Stomach (tissue), 9 donors: ENCODE results near the gene TAS2R42. TPM values are rescaled to one million over a fixed set of nuclear protein-coding genes. Genes with fewer than 3 reads are reported as not detected.

ENCODE experiments used
- DNase-seq, 2 donors: peaks; one replicate each; pipeline versions ENCODE4 v3.0.0 to v3.0.0-alpha.2; 2013 to 2019
- H3K27ac ChIP-seq, 5 donors: fragments of 200-600 bp in 4 of 5; sonication (generic) in 4 of 5; one replicate each; pipeline ENCODE4 v1.5.1; 2013 to 2019; ENCODE audit warnings: mild to moderate bottlenecking in 1 of 5, moderate library complexity in 1 of 5
- H3K27me3 ChIP-seq, 3 donors: fragments of 200-600 bp; sonication (generic); one replicate each; pipeline ENCODE4 v1.5.1; 2017 to 2019; ENCODE audit warnings: mixed run types in 1 of 3
- H3K36me3 ChIP-seq, 4 donors: fragments of 200-600 bp; sonication (generic); 1 replicate in 3 of 4; 2 replicates in 1 of 4; pipeline ENCODE4 v1.5.1; 2016 to 2019
- H3K4me1 ChIP-seq, 4 donors: fragments of 200-600 bp; sonication (generic); one replicate each; pipeline ENCODE4 v1.5.1; 2016 to 2019
- H3K4me3 ChIP-seq, 4 donors: fragments of 200-600 bp; sonication (generic) in 3 of 4; one replicate each; pipeline ENCODE4 v1.5.1; 2016 to 2019; ENCODE audit warnings: mild to moderate bottlenecking in 1 of 4
- H3K9me3 ChIP-seq, 4 donors: fragments of 200-600 bp; sonication (generic); one replicate each; pipeline ENCODE4 v1.5.1; 2016 to 2019
- EP300 ChIP-seq: sonication (generic); formaldehyde crosslinking; IDR thresholded peaks from one replicate; pipeline ENCODE4 v1.6.1; 2017; ENCODE audit warnings: antibody characterized with exemption
- POLR2A ChIP-seq, 4 donors: fragments of 450-650 bp; IDR thresholded peaks; one replicate each; pipeline ENCODE4 v1.6.1; 2016; ENCODE audit warnings: antibody characterized with exemption in 4 of 4, control low read depth in 2 of 4, mild to moderate bottlenecking in 1 of 4, moderate library complexity in 1 of 4
- POLR2AphosphoS5 ChIP-seq, 3 donors: sonication (generic); formaldehyde crosslinking; IDR thresholded peaks; one replicate each; pipeline ENCODE4 v1.6.1; 2016; ENCODE audit warnings: antibody characterized with exemption in 3 of 3
- WGBS, 5 donors: extraction: QIAGEN DNeasy Blood & Tissue Kit in 3 of 5; methylation state at CpG; one replicate each; pipeline versions ENCODE4 v1.1.5 to v1.1.7; 2013 to 2018; 5-methylcytosine and 5-hydroxymethylcytosine counted together
- intact Hi-C: fragments of 100-400 bp; cut with DNase I; formaldehyde crosslinking; loops from one replicate; pipeline ENCODE4 v1.15.1; 2023; ENCODE audit warnings: low total_unique reads
- polyA plus RNA-seq, 3 donors: library from polyadenylated mRNA; stranded (reverse); fragments of 200-250 nt; gene quantifications; one replicate each; pipeline ENCODE4 v1.2.3, GENCODE V29; 2013
- total RNA-seq, 5 donors: library from RNA; depleted of rRNA; stranded (reverse); fragments of >200 nt; gene quantifications; one replicate each; pipeline versions ENCODE4 v1.1.0 to v1.2.3, GENCODE V29; 2014 to 2016
- TF ChIP-seq, protein P1 (sequence below), 7 experiments: fragments of 450-650 bp in 4 of 7; fragments of 200-600 bp in 3 of 7; sonication (generic) in 3 of 7; IDR thresholded peaks; one replicate each; pipeline ENCODE4 v1.5.1; 2016 to 2019; ENCODE audit warnings: antibody characterized with exemption in 7 of 7, control low read depth in 2 of 7, mild to moderate bottlenecking in 1 of 7
- donor health status: healthy with polysubstance abuse.
- donor health status: Bipolar disorder and iron deficiency.
- donor health status: healthy.

TAS2R42 gene
- total and polyA plus RNA-seq, 8 donors: not detected

- no peak for TF ChIP-seq EP300
- TF ChIP-seq POLR2A (IDR thresholded peaks at IDR 0.05): no peak
- TF ChIP-seq POLR2AphosphoS5 (IDR thresholded peaks at IDR 0.05): no peak
- TF ChIP-seq, protein P1, sequence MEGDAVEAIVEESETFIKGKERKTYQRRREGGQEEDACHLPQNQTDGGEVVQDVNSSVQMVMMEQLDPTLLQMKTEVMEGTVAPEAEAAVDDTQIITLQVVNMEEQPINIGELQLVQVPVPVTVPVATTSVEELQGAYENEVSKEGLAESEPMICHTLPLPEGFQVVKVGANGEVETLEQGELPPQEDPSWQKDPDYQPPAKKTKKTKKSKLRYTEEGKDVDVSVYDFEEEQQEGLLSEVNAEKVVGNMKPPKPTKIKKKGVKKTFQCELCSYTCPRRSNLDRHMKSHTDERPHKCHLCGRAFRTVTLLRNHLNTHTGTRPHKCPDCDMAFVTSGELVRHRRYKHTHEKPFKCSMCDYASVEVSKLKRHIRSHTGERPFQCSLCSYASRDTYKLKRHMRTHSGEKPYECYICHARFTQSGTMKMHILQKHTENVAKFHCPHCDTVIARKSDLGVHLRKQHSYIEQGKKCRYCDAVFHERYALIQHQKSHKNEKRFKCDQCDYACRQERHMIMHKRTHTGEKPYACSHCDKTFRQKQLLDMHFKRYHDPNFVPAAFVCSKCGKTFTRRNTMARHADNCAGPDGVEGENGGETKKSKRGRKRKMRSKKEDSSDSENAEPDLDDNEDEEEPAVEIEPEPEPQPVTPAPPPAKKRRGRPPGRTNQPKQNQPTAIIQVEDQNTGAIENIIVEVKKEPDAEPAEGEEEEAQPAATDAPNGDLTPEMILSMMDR (IDR thresholded peaks at IDR 0.05): no peak
- Histone ChIP-seq H3K36me3 (no peaks in the 10 kb centered on the region), H3K4me1 (no peaks in the 10 kb centered on the region), H3K9me3 (no peaks in the 10 kb centered on the region), H3K4me3 (no peak overlapping the region), H3K27ac (no peak overlapping the region), H3K27me3 (no peaks in the 10 kb centered on the region)
- intact Hi-C loops: no loop called here
- no peak for DNase-seq
These were observed 4.2 kb downstream of the TAS2R42 start for GRCh38 chr12:11182529-11182928.

GRCh38 chr12:11178250-11178649 is 8.5 kb downstream of the TAS2R42 start:
- H3K27me3 ChIP-seq: no peaks in the 10 kb centered on the region
- no peak for DNase-seq
- WGBS, 5 donors: 92 to 100% (median 100%) methylated on average over 1 of the region's 1 CpG
- H3K27ac ChIP-seq: no peak overlapping the region
- TF ChIP-seq POLR2A (IDR thresholded peaks at IDR 0.05): no peak
- TF ChIP-seq EP300: no peak
- TF ChIP-seq, protein P1 (IDR thresholded peaks at IDR 0.05): no peak
- TF ChIP-seq POLR2AphosphoS5 (IDR thresholded peaks at IDR 0.05): no peak
- H3K4me3 ChIP-seq: no peak overlapping the region
- H3K4me1 ChIP-seq: peaks cover 0 to 9% (median 2%) of the 10 kb centered on the region in 4 donors
- intact Hi-C loops: no loop called here
- no peaks in the 10 kb centered on the region for H3K9me3 ChIP-seq
- H3K36me3 ChIP-seq: no peaks in the 10 kb centered on the region

DNA sequence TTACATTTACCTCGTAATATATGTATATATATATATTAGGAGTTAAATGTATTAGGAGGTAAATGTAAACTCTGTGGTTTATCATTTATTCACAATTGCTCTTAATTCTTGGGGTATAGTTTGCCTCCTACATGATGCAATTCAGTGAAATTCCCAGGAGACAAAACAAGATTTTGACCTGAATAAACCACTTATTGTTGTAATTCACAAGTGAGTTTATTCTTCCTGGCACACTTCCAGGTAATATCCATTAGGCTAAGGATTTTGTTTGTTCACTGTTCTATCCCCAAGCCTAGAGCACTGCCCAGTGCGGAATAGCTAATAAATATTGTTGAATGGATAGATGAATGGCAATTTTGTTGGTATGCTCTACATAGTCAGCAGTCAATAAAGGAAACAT is 12.7 kb downstream of the TAS2R42 start:
- Histone ChIP-seq H3K27ac (no peak overlapping the region), H3K36me3 (no peaks in the 10 kb centered on the region), H3K4me1 (peaks cover 15 to 41% (median 26%) of the 10 kb centered on the region in 4 donors), H3K27me3 (no peaks in the 10 kb centered on the region), H3K4me3 (no peak overlapping the region), H3K9me3 (no peaks in the 10 kb centered on the region)
- WGBS, 5 donors: 79 to 90% (median 86%) methylated on average over 2 of the region's 2 CpGs
- no peak for TF ChIP-seq POLR2A (IDR thresholded peaks at IDR 0.05)
- TF ChIP-seq EP300: no peak
- no peak for DNase-seq
- intact Hi-C loops: no loop called here

DNA sequence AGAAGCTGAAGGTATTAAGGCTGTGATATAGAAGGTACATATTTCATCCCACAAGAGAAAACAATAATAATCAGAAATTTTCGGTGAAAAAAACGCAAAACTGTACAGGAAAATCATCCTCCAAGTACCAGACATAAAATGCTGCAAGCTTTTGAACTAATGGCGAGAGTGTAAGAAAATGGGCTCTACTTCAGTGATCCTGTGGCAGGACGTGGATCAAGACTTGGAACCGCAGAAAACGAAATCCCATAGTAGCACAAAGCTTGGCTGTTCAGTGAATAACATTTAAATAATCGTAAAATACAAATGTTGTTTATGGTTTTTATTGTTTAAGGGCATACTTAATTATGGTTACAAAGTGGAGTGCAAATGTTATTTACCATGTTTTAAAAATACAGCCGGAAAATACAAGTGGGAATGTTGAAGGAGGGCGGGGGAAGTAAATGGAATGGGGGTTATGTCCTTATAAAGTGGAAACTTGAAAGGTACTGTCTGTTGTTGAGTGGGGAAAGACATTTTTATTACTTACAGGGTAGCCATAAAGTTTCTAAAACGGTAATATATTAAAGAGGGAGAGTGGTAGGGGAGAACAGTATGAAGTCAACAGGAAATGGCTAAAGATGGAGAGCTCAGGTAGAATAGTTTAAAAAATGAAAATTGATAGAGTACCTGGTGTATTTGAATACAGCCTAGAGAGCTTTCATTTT is 14.6 kb downstream of the TAS2R42 start:
- no peak for TF ChIP-seq POLR2AphosphoS5 (IDR thresholded peaks at IDR 0.05)
- no peak for TF ChIP-seq EP300
- TF ChIP-seq, protein P1 (IDR thresholded peaks at IDR 0.05): no peak
- no peak for TF ChIP-seq POLR2A (IDR thresholded peaks at IDR 0.05)
- Histone ChIP-seq H3K27me3 (no peaks in the 10 kb centered on the region), H3K9me3 (no peaks in the 10 kb centered on the region), H3K27ac (peak overlapping the region in 4 of 5 donors; percentile 95 to 98 (median 97)), H3K4me3 (peak overlapping the region; percentile 83 to 97 (median 89)), H3K36me3 (no peaks in the 10 kb centered on the region), H3K4me1 (peaks cover 19 to 45% (median 28%) of the 10 kb centered on the region in 4 donors)
- intact Hi-C loops: no loop called here
- WGBS, 5 donors: 2 to 6% (median 3%) methylated on average over 10 of the region's 10 CpGs
- DNase-seq: peak in 1 of 2 donors; percentile 60
